Suprapubic skin (tissue), 3 donors: ENCODE measurements around the gene HIBCH.

Source experiments
- CTCF ChIP-seq, 2 donors: fragments of 200-600 bp in 1 of 2; fragments of 450-650 bp in 1 of 2; sonication (generic) in 1 of 2; IDR thresholded peaks; one replicate each; pipeline ENCODE4 v1.5.1; 2016 to 2019; ENCODE audit warnings: antibody characterized with exemption in 2 of 2, mild to moderate bottlenecking in 1 of 2, moderate library complexity in 1 of 2
- POLR2A ChIP-seq, 2 donors: fragments of 450-650 bp; IDR thresholded peaks; one replicate each; pipeline ENCODE4 v1.6.1; 2017; ENCODE audit warnings: antibody characterized with exemption in 2 of 2, mild to moderate bottlenecking in 2 of 2, moderate library complexity in 2 of 2

- TF ChIP-seq POLR2A (IDR thresholded peaks at IDR 0.05) (no peak), CTCF (IDR thresholded peaks at IDR 0.05) (no peak)
These were observed 117.0 kb downstream of the HIBCH start for GRCh38 chr2:190202604-190203003.
